Measurements from ENCODE around the gene CHN2.

The CHN2 gene

GRCh38 chr7:29229066-29229465 is 34.5 kb downstream of the CHN2 start:
- DNase-seq: peak; percentile 63

- no peak for DNase-seq
Observed at GRCh38 chr7:29229946-29230345, 35.4 kb downstream of the CHN2 start.

GRCh38 chr7:29230871-29231345 is 36.3 kb downstream of the CHN2 start:
- peak; percentile 43 for DNase-seq

GRCh38 chr7:29231671-29232232 is 37.2 kb downstream of the CHN2 start:
- DNase-seq: peak; percentile 22

- no peak for DNase-seq
Observed at GRCh38 chr7:29234438-29234837, 39.9 kb downstream of the CHN2 start.

- DNase-seq: no peak
Observed at GRCh38 chr7:29236071-29236580, 41.6 kb downstream of the CHN2 start.

- DNase-seq: no peak
Observed at GRCh38 chr7:29236649-29237048, 42.1 kb downstream of the CHN2 start.

GRCh38 chr7:29237489-29237888 is 42.9 kb downstream of the CHN2 start:
- DNase-seq: no peak

GRCh38 chr7:29239638-29240037 is 45.1 kb downstream of the CHN2 start:
- DNase-seq: no peak

- DNase-seq: no peak
Observed at GRCh38 chr7:29242265-29242664, 47.7 kb downstream of the CHN2 start.

GRCh38 chr7:29243910-29244655 is 49.5 kb downstream of the CHN2 start:
- peak; percentile 37 for DNase-seq

- no peak for DNase-seq
Observed at GRCh38 chr7:29247224-29247962, 52.8 kb downstream of the CHN2 start.

GRCh38 chr7:29247963-29248236 is 53.3 kb downstream of the CHN2 start:
- DNase-seq: no peak

- no peak for DNase-seq
Observed at GRCh38 chr7:29248713-29249382, 54.3 kb downstream of the CHN2 start.

- DNase-seq: no peak
Observed at GRCh38 chr7:29249383-29249750, 54.8 kb downstream of the CHN2 start.

- no peak for DNase-seq
Observed at GRCh38 chr7:29249860-29250259, 55.3 kb downstream of the CHN2 start.

GRCh38 chr7:29253225-29253624 is 58.6 kb downstream of the CHN2 start:
- no peak for DNase-seq

GRCh38 chr7:29254591-29254990 is 60.0 kb downstream of the CHN2 start:
- DNase-seq: no peak

GRCh38 chr7:29255199-29255878 is 60.8 kb downstream of the CHN2 start:
- no peak for DNase-seq

GRCh38 chr7:29255906-29256692 is 61.5 kb downstream of the CHN2 start:
- no peak for DNase-seq

- no peak for DNase-seq
Observed at GRCh38 chr7:29256693-29257002, 62.1 kb downstream of the CHN2 start.

- no peak for DNase-seq
Observed at GRCh38 chr7:29258951-29259350, 64.4 kb downstream of the CHN2 start.
